ENCODE results near the gene TGM1.

Gene TGM1

GRCh38 chr14:24271134-24271833 is 8.3 kb upstream of the TGM1 start, which contains the start of gene RABGGTA (continued):
- peak; percentile 35; the same call in 1 of the 2 replicates for TF ChIP-seq ZNF600 (tag by site-specific recombination; IDR thresholded peaks at IDR 0.05)
- TF ChIP-seq CTCF (tag by site-specific recombination; IDR thresholded peaks at IDR 0.05) = peak; percentile 96
- no peak; the same call in 1 of the 2 replicates for TF ChIP-seq ZSCAN30 (tag by site-specific recombination; IDR thresholded peaks at IDR 0.05)
- TF ChIP-seq ZBTB26 (tag by site-specific recombination; optimal IDR thresholded peaks at IDR 0.05) = peak; percentile 94
- TF ChIP-seq AEBP2 (tag by site-specific recombination; IDR thresholded peaks at IDR 0.05; ENCODE audit: borderline replicate concordance) = no peak
- TF ChIP-seq ZXDB (tag by site-specific recombination; IDR thresholded peaks at IDR 0.05) = peak; percentile 65
- TF ChIP-seq ZNF529 (tag by site-specific recombination; IDR thresholded peaks at IDR 0.05; ENCODE audit: insufficient replicate concordance) = no peak
- TF ChIP-seq ZNF202 (tag by site-specific recombination; IDR thresholded peaks at IDR 0.05; ENCODE audit: borderline replicate concordance) = no peak
- no peak for TF ChIP-seq ZNF585B (tag by site-specific recombination; IDR thresholded peaks at IDR 0.05)
- peak; percentile 70; the same call in 1 of the 2 replicates for TF ChIP-seq ZNF335 (tag by site-specific recombination; conservative IDR thresholded peaks at IDR 0.05)
- peak; percentile 61; the same call in 1 of the 2 replicates for TF ChIP-seq MZF1 (tag by site-specific recombination; IDR thresholded peaks at IDR 0.05; ENCODE audit: borderline replicate concordance)
- peak; percentile 75 for TF ChIP-seq ZFHX2 (tag by site-specific recombination; conservative IDR thresholded peaks at IDR 0.05)
- no peak for TF ChIP-seq ZNF558 (tag by site-specific recombination; IDR thresholded peaks at IDR 0.05)
- peak; percentile 78; the same call in 1 of the 2 replicates for TF ChIP-seq ZBTB20 (tag by site-specific recombination; IDR thresholded peaks at IDR 0.05)
- TF ChIP-seq HOXD13 (CRISPR knock-in tag; IDR thresholded peaks at IDR 0.05; ENCODE audit: borderline replicate concordance) = no peak
- peak; percentile 99 for TF ChIP-seq ZNF692 (tag by site-specific recombination; IDR thresholded peaks at IDR 0.05)
- no peak for TF ChIP-seq ZNF791 (tag by site-specific recombination; IDR thresholded peaks at IDR 0.05)
- TF ChIP-seq KLF1 (tag by site-specific recombination; IDR thresholded peaks at IDR 0.05) = peak; percentile 44; the same call in 1 of the 2 replicates

GRCh38 chr14:24270537-24271133 is 7.7 kb upstream of the TGM1 start:
- H3K27ac ChIP-seq (ENCODE audit: extremely low read depth, low read depth, low read length) = peak overlapping the region; percentile 94
- ChIA-PET CTCF (interaction anchor here (0.6 to 3.0 kb wide), 12 partner anchors 11 to 167 kb away, joined by 3 to 17 read pairs (median 4); partner anchors contain the start of genes CIDEB, LTB4R2, MDP1 and TINF2), POLR2A (interaction anchor here (0.5 to 2.9 kb wide), 32 partner anchors 9 to 218 kb away, joined by 3 to 47 read pairs (median 5); partner anchors contain the start of genes CIDEB, DCAF11, DHRS1 and EMC9)
- TF ChIP-seq ZNF629 (tag by site-specific recombination; IDR thresholded peaks at IDR 0.05) = peak; percentile 27
- no peak for TF ChIP-seq OVOL3 (tag by site-specific recombination; IDR thresholded peaks at IDR 0.05)
- TF ChIP-seq ZNF37A (tag by site-specific recombination; IDR thresholded peaks at IDR 0.05) = no peak
- TF ChIP-seq KLF8 (tag by site-specific recombination; IDR thresholded peaks at IDR 0.05) = 0 out of 2 replicates have a peak, but pooled peaks have one; percentile 29
- TF ChIP-seq ZNF24 (tag by site-specific recombination; IDR thresholded peaks at IDR 0.05) = peak; percentile 42; the same call in 1 of the 2 replicates
- H3K9me3 ChIP-seq (ENCODE audit: control insufficient read depth, insufficient read depth, low read depth, low read length) = no peaks in the 10 kb centered on the region
- peak overlapping the region; percentile 92 for H3K4me3 ChIP-seq (ENCODE audit: low read depth, low read length)
- H3K4me1 ChIP-seq (ENCODE audit: control insufficient read depth, insufficient read depth, low read length) = peaks cover 3% of the 10 kb centered on the region; the same call in 1 of the 2 replicates
- peaks cover 0 to 36% of the 10 kb centered on the region in 2 experiments; a peak in 1 of 3 replicates for H3K36me3 ChIP-seq (ENCODE audit: control insufficient read depth in 2 of 2, insufficient read depth in 1 of 2, low read length in 2 of 2)

Measured in HEK293 (cell line).